H9 (cell line): ENCODE results near the gene POU5F1. TPM values are rescaled to one million over a fixed set of nuclear protein-coding genes. Genes with fewer than 3 reads are reported as not detected.

Experiments
- DNase-seq: peaks from one replicate; pipeline ENCODE4 v3.0.0-alpha.2; 2017
- H2AFZ ChIP-seq: one replicate; pipeline ENCODE4 v1.6.1; 2013; ENCODE audit warnings: mild to moderate bottlenecking, low read length, control low read depth, moderate library complexity
- H2AK5ac ChIP-seq: 2 replicates; pipeline ENCODE4 v1.6.1; 2013; ENCODE audit warnings: low read length, control low read depth, mixed read lengths; ENCODE audit not compliant: insufficient read length
- H2BK120ac ChIP-seq: one replicate; pipeline ENCODE4 v1.6.1; 2013; ENCODE audit warnings: low read depth, mild to moderate bottlenecking, low read length, control low read depth, inconsistent platforms; ENCODE audit not compliant: poor library complexity, severe bottlenecking
- H2BK12ac ChIP-seq: 2 replicates; pipeline ENCODE4 v1.6.1; 2013; ENCODE audit warnings: low read length, control low read depth, mixed read lengths, low read depth; ENCODE audit not compliant: insufficient read length
- H2BK15ac ChIP-seq: 2 replicates; pipeline ENCODE4 v1.6.1; 2013; ENCODE audit warnings: low read depth, low read length, control low read depth
- H2BK20ac ChIP-seq: one replicate; pipeline ENCODE4 v1.6.1; 2013; ENCODE audit warnings: low read depth, mild to moderate bottlenecking, low read length, control low read depth, inconsistent platforms; ENCODE audit not compliant: poor library complexity, severe bottlenecking
- H2BK5ac ChIP-seq: 2 replicates; pipeline ENCODE4 v1.6.1; 2013; ENCODE audit warnings: low read length, control low read depth, mixed read lengths; ENCODE audit not compliant: insufficient read length
- H3K14ac ChIP-seq: 2 replicates; pipeline ENCODE4 v1.6.1; 2013; ENCODE audit warnings: low read length, control low read depth; ENCODE audit not compliant: insufficient read depth
- H3K18ac ChIP-seq: 2 replicates; pipeline ENCODE4 v1.6.1; 2013; ENCODE audit warnings: low read depth, mild to moderate bottlenecking, mixed read lengths, low read length, control low read depth; ENCODE audit not compliant: insufficient read length
- H3K23ac ChIP-seq: 2 replicates; pipeline ENCODE4 v1.6.1; 2013; ENCODE audit warnings: low read length, control low read depth, mixed read lengths, low read depth; ENCODE audit not compliant: insufficient read length
- H3K23me2 ChIP-seq: 2 replicates; pipeline ENCODE4 v1.6.1; 2013; ENCODE audit warnings: low read depth, mild to moderate bottlenecking, mixed read lengths, low read length, control low read depth; ENCODE audit not compliant: insufficient read length, poor library complexity, severe bottlenecking
- H3K27ac ChIP-seq: 2 replicates; pipeline ENCODE4 v1.5.1; 2013; ENCODE audit warnings: low read length, control low read depth, mixed read lengths, low read depth; ENCODE audit not compliant: insufficient read length
- H3K27me3 ChIP-seq: 2 replicates; pipeline ENCODE4 v1.6.1; 2013; ENCODE audit warnings: low read length, control low read depth, inconsistent platforms; ENCODE audit not compliant: insufficient read depth
- H3K4ac ChIP-seq: 2 replicates; pipeline ENCODE4 v1.6.1; 2013; ENCODE audit warnings: low read depth, mild to moderate bottlenecking, control low read depth, inconsistent platforms, low read length, moderate library complexity
- H3K4me1 ChIP-seq: 2 replicates; pipeline ENCODE4 v1.6.1; 2013; ENCODE audit warnings: low read length, control low read depth, inconsistent platforms; ENCODE audit not compliant: insufficient read depth
- H3K4me2 ChIP-seq: 2 replicates; pipeline ENCODE4 v1.6.1; 2013; ENCODE audit warnings: low read length, control low read depth, mixed read lengths; ENCODE audit not compliant: insufficient read length, insufficient read depth
- H3K56ac ChIP-seq: 2 replicates; pipeline ENCODE4 v1.6.1; 2013; ENCODE audit warnings: low read depth, mild to moderate bottlenecking, mixed read lengths, low read length, control low read depth; ENCODE audit not compliant: insufficient read length
- H3K79me1 ChIP-seq: 2 replicates; pipeline ENCODE4 v1.6.1; 2013; ENCODE audit warnings: low read depth, mild to moderate bottlenecking, moderate library complexity, low read length, control low read depth, inconsistent platforms; ENCODE audit not compliant: insufficient read depth, poor library complexity, severe bottlenecking
- H3K79me2 ChIP-seq: 2 replicates; pipeline ENCODE4 v1.6.1; 2013; ENCODE audit warnings: low read length, control low read depth, inconsistent platforms; ENCODE audit not compliant: insufficient read depth
- H3K9ac ChIP-seq: 2 replicates; pipeline ENCODE4 v1.6.1; 2013; ENCODE audit warnings: low read length, control low read depth, mixed read lengths; ENCODE audit not compliant: insufficient read length; ENCODE audit errors: extremely low read depth
- H3K9me3 ChIP-seq: one replicate; pipeline ENCODE4 v1.6.1; 2013; ENCODE audit warnings: low read depth, low read length, inconsistent platforms; ENCODE audit not compliant: control insufficient read depth
- H3T11ph ChIP-seq: one replicate; pipeline ENCODE4 v1.6.1; 2013; ENCODE audit warnings: mild to moderate bottlenecking, low read length, control low read depth, inconsistent platforms
- H4K20me1 ChIP-seq: one replicate; pipeline ENCODE4 v1.6.1; 2013; ENCODE audit not compliant: control insufficient read depth, insufficient read length, insufficient read depth
- H4K5ac ChIP-seq: 2 replicates; pipeline ENCODE4 v1.6.1; 2013; ENCODE audit warnings: low read depth, mild to moderate bottlenecking, mixed read lengths, low read length, control low read depth; ENCODE audit not compliant: insufficient read length
- H4K8ac ChIP-seq: replicated peaks from 2 replicates; pipeline ENCODE4 v1.6.1; 2013; ENCODE audit warnings: low read length, control low read depth, mixed read lengths, low read depth; ENCODE audit not compliant: insufficient read length
- H4K91ac ChIP-seq: 2 replicates; pipeline ENCODE4 v1.6.1; 2013; ENCODE audit warnings: low read depth, mild to moderate bottlenecking, moderate library complexity, mixed read lengths, low read length, control low read depth; ENCODE audit not compliant: insufficient read length
- H3K27ac Mint-ChIP-seq, 3 experiments: 2 replicates in 2 of 3; 3 replicates in 1 of 3; pipeline ENCODE4 v1.8.0; 2020 to 2021; ENCODE audit warnings: mixed read lengths in 3 of 3, mild to moderate bottlenecking in 1 of 3, moderate library complexity in 1 of 3
- H3K27me3 Mint-ChIP-seq: 2 replicates; pipeline ENCODE4 v1.8.0; 2021; ENCODE audit warnings: low read depth, mild to moderate bottlenecking, moderate library complexity, mixed read lengths
- H3K36me3 Mint-ChIP-seq, 3 experiments: 2 replicates in 2 of 3; 3 replicates in 1 of 3; pipeline ENCODE4 v1.8.0; 2020 to 2021; ENCODE audit warnings: low read depth in 3 of 3, mixed read lengths in 3 of 3; ENCODE audit not compliant: insufficient read depth in 1 of 3
- H3K4me1 Mint-ChIP-seq, 2 experiments: 2 replicates each; pipeline ENCODE4 v1.8.0; 2020; ENCODE audit warnings: mixed read lengths in 2 of 2
- H3K4me3 Mint-ChIP-seq, 2 experiments: 2 replicates in 1 of 2; 3 replicates in 1 of 2; pipeline ENCODE4 v1.8.0; 2020 to 2021; ENCODE audit warnings: mild to moderate bottlenecking in 2 of 2, mixed read lengths in 2 of 2, moderate library complexity in 1 of 2
- H3K9me3 Mint-ChIP-seq, 2 experiments: 2 replicates in 1 of 2; 3 replicates in 1 of 2; pipeline ENCODE4 v1.8.0; 2020; ENCODE audit warnings: mild to moderate bottlenecking in 2 of 2, mixed read lengths in 2 of 2, moderate library complexity in 1 of 2
- whole genome bisulfite sequencing: extraction: QIAGEN DNeasy Blood & Tissue Kit; methylation state at CpG from one replicate; pipeline ENCODE4 v1.1.7; 2013; ENCODE audit warnings: missing lambda C conversion rate, low lambda C conversion rate, mixed read lengths; ENCODE audit not compliant: insufficient read length; ENCODE audit errors: extremely low coverage; 5-methylcytosine and 5-hydroxymethylcytosine counted together
- total RNA-seq: library from RNA; stranded (reverse); gene quantifications from 2 replicates; pipeline ENCODE4 v1.2.1, GENCODE V29; 2021
- TF ChIP-seq, protein P1 (sequence below): fragments of 200-600 bp; sonication (generic); conservative IDR thresholded peaks from 3 replicates; pipeline ENCODE4 v1.8.0; 2021; ENCODE audit warnings: antibody characterized with exemption, mild to moderate bottlenecking

The POU5F1 gene
- total RNA-seq, 1 experiment from 2014 or later: 2,134 TPM

DNA sequence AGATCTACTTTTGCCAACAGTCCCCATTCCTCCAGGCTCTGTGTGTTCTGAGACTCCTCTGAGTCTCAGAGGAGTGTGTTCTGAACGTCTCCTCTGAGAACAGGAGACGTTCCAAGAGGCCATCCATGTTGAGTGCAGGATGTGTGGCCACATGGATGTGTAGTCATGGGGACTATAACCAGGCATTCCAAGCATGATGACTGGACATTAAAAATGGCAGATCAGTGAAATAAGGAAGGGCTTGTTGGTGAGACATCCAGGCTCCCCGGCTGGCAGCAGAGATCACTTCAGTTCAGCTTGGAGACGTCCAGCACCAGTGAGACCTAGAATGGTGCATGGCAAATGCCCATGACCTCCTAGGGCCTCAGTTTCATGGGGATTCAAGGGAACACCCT, 34.3 kb upstream of the POU5F1 start:
- Histone ChIP-seq H3T11ph (no peak overlapping the region), H3K4me1 (peaks cover 13% of the 10 kb centered on the region; the same call in 1 of the 2 replicates), H3K9ac (no peak overlapping the region), H3K4me2 (no peak overlapping the region), H2BK120ac (no peak overlapping the region), H2BK20ac (no peak overlapping the region), H3K23ac (no peak overlapping the region), H2BK15ac (no peak overlapping the region), H2AFZ (no peak overlapping the region), H3K9me3 (no peaks in the 10 kb centered on the region), H3K56ac (no peak overlapping the region), H2BK12ac (no peak overlapping the region), H3K4ac (no peak overlapping the region), H2AK5ac (no peak overlapping the region), H4K8ac (no peak overlapping the region), H3K79me1 (no peaks in the 10 kb centered on the region), H3K27ac (no peak overlapping the region), H3K27me3 (no peaks in the 10 kb centered on the region), H3K14ac (no peak overlapping the region), H4K5ac (no peak overlapping the region), H3K18ac (no peak overlapping the region), H3K23me2 (peaks cover 4% of the 10 kb centered on the region), H2BK5ac (no peak overlapping the region), H3K79me2 (no peaks in the 10 kb centered on the region), H4K91ac (no peak overlapping the region), H4K20me1 (no peaks in the 10 kb centered on the region)
- Mint-ChIP-seq H3K4me1 (peaks cover 23 to 24% of the 10 kb centered on the region in 2 experiments), H3K4me3 (no peak overlapping the region), H3K27ac (peak overlapping the region in 1 of 3 experiments; percentile 37; a peak in 2 of 7 replicates), H3K27me3 (peaks cover 6% of the 10 kb centered on the region; the same call in 1 of the 2 replicates), H3K36me3 (peaks cover 4 to 9% (median 5%) of the 10 kb centered on the region in 3 experiments; a peak in 5 of 7 replicates), H3K9me3 (peaks cover 5 to 7% of the 10 kb centered on the region in 2 experiments)
- no peak for DNase-seq
- TF ChIP-seq, protein P1, sequence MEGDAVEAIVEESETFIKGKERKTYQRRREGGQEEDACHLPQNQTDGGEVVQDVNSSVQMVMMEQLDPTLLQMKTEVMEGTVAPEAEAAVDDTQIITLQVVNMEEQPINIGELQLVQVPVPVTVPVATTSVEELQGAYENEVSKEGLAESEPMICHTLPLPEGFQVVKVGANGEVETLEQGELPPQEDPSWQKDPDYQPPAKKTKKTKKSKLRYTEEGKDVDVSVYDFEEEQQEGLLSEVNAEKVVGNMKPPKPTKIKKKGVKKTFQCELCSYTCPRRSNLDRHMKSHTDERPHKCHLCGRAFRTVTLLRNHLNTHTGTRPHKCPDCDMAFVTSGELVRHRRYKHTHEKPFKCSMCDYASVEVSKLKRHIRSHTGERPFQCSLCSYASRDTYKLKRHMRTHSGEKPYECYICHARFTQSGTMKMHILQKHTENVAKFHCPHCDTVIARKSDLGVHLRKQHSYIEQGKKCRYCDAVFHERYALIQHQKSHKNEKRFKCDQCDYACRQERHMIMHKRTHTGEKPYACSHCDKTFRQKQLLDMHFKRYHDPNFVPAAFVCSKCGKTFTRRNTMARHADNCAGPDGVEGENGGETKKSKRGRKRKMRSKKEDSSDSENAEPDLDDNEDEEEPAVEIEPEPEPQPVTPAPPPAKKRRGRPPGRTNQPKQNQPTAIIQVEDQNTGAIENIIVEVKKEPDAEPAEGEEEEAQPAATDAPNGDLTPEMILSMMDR: no peak
- no CpG with 5 or more reads among the region's 4 CpGs for WGBS
